Activated CD4-positive, alpha-beta T cell treated with anti-CD3 and anti-CD28 coated beads, Interleukin-2, amount 50 U/mL, for 1 hour (primary cell): ENCODE results near the gene RHBDD2.
"Not testable (repeated sequence)": the region's sequence is repeated elsewhere in the genome, so short reads cannot be mapped to it uniquely, and the experiment has no call there.

Experiments
- DNase-seq: peaks from one replicate; pipeline ENCODE4 v3.0.0-alpha.2; 2020

Gene RHBDD2

DNA sequence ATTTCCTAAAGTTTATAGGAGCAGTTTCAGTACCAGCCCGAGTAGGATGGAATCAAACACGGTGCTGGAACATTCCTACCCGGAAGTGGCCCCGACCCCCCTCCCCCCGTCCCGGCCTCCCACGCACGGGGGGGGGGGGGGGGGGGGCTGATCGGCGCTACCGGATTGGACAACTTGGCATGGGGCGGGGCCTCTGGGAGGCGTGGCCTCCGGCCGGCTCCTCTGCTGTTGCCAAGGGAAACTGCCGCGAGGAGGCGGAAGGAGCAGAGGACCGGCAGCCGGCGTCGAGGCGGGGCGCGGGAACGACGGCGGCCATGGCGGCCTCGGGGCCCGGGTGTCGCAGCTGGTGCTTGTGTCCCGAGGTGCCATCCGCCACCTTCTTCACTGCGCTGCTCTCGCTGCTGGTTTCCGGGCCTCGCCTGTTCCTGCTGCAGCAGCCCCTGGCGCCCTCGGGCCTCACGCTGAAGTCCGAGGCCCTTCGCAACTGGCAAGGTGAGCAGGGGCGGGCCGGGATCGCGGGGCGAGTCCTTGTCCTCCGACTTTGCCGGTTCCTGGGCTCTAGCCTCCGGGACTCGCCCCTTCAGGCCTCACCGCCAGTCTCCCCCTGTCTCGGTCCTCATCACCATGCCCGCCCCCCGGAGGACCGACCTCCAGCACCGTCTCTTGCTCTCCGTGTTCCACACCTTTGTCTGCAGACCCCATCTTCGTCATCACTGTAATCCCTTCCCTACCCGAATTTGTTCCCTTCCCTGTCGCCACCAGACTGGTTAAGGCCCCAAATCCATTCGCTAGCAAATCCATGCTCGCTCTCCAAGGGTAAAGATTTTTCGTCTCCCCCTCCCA, at the start of gene RHBDD2:
Gene RHBDD2 (plus strand): TSS at position 266 of the 843 bp plus-strand sequence. CDS start 49 bp downstream, at position 315.
- peak; percentile 97 for DNase-seq

DNA sequence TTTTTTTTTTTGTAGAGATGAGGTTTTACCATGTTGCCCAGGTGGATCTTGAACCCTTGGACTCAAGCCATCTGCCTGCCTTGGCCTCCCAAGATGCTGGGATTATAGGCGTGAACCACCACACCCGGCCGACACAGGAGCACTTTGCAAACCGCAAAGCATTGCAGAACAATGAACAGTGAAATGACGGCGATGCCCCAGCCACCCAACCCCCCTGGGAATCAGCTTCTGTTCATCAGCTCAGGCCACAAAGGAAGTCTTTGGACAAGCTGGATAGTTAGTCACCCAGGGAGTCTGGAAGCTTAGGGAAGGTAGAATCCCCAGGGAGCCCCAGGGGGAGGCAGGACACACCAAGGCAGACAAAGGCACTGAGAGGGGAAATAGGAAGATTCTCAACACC, 49.2 kb upstream of the RHBDD2 start:
- not testable (repeated sequence) for DNase-seq

DNA sequence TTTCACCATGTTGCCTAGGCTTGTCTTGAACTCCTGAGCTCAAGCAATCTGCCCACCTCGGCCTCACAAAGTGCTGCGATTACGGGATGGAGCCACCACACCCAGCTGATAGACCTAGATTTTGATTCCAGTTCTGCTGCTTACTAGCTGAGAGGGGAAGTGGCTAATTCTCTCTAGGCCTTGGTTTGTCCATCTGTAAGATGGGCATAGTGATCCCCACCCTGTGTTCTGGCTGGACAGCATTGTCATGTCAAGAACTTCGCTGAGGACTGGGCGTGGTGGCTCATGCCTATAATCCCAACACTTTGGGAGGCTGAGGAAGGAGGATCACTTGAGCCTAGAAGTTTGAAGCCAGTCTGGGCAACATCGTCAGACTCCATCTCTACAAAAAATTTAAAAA, 47.9 kb upstream of the RHBDD2 start:
- no peak for DNase-seq

DNA sequence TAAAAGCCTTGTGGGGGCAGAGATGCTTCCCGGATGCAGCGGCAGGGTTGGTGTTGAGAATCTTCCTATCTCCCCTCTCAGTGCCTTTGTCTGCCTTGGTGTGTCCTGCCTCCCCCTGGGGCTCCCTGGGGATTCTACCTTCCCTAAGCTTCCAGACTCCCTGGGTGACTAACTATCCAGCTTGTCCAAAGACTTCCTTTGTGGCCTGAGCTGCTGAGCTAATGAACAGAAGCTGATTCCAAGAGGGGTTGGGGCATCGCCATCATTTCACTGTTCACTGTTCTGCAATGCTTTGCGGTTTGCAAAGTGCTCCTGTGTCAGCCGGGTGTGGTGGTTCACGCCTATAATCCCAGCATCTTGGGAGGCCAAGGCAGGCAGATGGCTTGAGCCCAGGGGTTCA, 45.2 kb upstream of the RHBDD2 start:
- not testable (repeated sequence) for DNase-seq

DNA sequence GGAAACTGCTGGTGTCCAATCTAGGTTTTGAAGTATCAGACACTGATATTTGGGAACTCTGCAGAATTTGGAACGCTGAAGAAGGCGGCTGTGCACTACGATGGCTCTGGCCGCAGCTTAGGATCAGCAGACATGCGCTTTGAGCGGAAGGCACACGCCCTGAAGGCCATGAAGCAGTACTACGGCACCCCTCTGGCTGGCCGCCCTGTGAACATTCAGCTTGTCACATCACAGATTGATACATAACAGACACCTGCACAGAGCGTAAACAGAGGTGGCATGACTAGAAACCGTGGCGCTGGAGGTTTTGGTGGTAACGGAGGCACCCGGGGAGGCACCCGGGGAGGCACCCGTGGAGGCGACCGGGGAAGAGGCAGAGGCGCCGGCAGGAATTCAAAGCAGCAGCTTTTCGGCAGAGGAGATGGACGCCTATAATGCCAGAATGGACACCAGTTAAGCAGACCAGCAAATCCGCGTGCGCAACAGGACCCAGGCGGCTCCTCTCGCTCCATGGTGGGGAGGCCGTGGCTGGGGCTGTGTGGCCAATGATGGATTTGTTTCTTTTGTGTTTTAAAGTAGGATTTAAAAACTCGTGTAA, 43.0 kb upstream of the RHBDD2 start:
- no peak for DNase-seq

DNA sequence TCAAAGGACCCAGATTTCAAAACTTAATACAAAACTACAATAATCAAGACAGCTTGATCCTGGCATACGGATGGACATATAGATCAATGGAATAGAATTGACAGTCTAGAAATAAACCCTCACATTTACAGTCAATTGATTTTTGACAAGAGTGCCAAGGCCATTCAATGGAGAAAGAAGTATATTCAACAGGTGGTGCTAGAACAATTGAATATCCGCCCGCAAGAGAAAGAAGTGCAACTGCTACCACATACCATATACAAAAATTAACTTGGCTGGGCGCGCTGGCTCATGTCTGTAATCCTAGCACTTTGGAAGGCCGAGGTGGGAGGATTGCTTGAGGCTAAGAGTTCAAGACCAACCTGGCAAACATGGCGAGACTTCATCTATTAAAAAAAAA, 42.0 kb upstream of the RHBDD2 start:
- no peak for DNase-seq

DNA sequence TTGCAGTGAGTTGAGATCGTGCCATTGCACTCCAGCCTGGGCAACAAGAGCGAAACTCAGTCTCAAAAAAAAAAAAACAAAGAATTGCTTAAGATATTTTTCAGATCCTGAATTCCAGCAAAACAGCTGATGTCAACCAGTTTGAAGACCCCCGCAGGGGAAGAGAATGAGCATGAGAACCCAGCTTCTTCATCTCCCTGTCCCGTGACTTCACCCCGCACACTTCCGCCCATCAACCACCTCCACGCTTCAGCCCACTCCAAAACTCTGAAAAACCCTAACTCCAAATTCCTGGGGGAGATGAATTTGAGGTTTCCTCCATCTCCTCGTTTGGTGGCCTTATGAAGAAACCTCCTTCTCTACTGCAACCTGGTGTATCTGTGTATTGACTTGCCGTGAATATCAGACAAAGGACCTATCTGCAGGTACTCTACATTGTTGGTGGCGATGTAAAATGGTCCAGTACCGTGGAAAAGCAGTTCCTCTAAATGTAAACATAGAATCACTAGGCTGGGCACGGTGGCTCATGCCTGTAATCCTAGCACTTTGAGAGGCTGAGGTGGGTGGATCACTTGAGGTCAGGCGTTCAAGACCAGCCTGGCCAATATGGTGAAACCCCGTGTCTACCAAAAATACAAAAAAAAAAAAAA, 40.4 kb upstream of the RHBDD2 start:
- DNase-seq = not testable (repeated sequence)

DNA sequence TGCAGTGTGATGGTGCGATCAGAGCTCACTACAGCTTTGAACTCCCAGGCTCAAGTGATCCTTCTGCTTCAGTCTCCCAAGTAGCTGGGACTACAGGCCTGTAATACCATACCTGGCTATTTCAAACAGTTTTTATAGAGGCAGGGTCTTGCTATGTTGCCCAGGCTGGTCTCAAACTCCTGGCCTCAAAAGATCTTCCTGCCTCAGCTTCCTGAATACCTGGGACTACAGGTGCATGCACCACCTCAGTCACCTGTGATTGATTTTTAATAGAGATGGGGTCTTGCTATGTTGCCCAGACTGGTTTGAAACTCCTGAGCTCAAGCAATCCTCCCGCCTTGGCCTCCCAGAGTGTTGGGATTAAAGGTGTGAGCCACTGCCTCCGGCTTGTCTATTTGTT, 38.8 kb upstream of the RHBDD2 start:
- no peak for DNase-seq

DNA sequence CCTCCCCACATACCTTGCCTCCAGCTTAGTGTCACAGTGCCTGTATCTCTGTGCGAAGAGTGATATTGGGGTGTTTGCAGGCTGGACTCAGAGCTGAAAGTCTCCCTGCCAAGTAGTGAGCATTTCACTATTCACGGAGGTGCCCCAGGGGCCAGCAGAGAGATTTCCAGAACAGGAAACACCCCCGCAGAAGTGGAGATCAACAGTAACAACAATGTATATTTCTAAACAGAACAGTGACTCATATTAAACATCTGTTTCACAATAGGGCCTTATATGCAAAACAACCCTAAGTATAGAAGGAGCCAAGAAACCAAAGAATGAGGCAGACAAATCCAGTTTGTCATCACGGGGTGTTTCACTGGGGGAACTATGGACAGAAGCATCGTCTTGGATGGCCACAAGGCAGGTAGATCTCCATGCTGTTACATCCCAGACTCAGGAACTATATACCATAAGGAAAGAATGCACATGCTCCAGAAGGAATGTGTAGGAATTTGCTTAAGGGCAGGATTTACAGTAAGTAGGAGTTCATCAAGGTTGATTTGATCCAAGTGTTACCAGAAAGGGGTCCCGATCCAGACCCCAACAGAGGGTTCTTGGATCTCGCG, 35.9 kb upstream of the RHBDD2 start:
- DNase-seq = no peak

DNA sequence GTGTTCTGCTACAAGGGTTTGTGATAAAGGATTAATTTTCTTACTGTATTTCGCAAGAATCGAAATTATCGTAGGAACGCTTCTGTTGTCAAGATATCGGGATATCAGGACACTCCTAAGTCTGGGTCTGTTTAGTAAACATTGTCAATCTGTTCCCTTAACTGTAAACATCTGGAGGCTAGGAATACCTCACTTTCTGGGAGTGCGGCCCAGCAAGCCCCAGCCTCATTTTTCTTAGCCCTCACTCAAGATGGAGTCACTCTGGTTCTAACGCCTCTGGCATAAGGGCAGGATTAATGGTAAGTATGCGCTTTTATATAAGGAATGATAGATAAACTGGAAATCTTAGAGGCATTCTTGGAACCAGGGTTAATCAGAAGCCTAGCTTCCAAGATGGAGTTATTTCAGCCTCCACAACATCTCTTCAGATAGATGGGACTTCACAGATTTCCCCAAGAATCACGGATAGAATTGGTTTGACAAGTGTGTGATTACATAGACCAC, 35.2 kb upstream of the RHBDD2 start:
- no peak for DNase-seq

DNA sequence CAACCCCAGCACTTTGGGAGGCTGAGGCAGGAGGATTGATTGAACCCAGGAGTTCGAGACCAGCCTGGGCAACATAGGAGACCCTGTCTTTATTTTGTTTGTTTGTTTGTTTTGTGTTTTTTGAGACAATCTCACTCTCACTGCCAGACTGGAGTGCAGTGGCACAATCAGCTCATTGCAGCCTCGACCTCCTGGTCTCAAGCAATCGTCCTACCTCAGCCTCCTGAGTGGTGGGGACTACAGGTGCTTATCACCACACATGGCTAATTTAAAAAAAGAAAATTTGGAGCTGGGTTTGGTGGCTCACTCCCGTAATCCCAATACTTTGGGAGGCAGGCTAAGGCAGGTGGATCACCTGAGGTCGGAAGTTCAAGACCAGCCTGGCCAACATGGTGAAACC, 34.7 kb upstream of the RHBDD2 start:
- no peak for DNase-seq

DNA sequence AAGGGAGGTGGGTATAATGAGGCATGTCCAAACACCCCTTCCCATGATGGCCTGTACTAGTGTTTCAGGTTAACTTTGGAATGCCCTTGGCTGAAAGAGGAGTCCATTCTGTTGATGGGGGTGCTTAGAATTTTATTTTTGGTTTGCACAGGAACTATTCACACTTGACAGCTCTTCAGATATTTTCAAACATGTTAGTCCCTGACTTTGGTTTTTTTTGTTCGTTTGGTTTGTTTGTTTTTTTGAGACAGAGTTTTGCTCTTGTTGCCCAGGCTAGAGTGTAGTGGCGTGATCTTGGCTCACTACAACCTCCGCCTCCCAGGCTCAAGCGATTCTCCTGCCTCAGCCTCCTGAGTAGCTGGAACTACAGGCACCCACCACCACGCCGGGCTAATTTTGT, 33.7 kb upstream of the RHBDD2 start:
- not testable (repeated sequence) for DNase-seq

DNA sequence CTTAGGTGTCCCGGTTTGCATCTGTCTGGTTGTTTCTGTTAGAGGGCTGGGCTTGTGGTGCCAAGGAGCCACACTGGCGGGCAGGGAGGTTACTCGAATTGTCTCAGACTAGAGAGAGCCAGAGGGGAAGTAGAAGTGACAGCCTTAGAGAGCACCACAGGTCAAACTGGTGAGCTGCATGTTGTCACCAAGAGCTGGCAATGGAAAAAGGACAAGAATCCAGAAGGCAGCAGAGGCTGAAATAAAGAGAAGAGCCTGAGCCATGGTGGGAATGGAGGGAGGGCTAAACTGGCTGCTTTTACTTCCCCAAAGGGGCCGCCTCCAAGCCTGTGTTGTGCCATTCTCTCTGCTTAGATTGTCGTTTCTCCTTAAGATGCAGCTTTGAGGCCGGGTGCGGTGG, 31.1 kb upstream of the RHBDD2 start:
- DNase-seq = no peak

DNA sequence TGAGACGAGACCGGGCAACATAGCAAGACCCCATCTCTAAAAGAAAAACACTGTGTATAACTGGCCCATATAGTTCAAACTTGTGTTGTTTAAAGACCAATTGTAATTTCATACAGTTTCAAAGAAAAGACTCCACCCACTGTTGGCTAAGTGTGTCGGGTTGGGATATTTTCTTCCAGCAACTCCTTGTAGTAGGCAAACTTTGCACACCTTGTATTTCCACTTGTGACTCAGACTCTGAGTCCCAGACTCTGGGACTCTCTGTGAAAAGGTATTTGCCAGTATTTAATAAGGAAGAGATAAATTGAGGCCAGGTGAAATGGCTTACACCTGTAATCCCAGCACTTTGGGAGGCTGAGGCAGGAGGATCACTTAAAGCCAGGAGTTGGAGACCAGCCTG, 29.3 kb upstream of the RHBDD2 start:
- DNase-seq = no peak

DNA sequence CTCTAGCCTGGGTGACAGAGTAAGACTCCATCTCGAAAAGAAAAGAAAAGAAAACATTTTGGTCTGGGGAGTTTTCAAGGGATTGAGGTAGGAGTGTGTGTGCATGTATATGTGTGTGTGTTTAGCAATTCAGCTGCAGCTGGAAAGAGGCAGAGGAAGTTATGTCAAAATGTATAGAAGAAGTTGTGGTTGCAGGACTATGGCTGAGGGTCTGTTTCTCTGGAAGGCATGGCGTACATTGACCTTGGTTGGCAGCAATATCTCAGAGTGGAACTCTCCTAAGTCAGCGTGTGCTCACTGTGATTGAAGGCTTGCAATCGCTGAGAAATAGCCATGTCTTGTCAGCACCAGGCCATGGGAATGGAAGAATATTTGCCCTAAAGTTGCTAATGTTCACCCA, 28.6 kb upstream of the RHBDD2 start:
- no peak for DNase-seq

DNA sequence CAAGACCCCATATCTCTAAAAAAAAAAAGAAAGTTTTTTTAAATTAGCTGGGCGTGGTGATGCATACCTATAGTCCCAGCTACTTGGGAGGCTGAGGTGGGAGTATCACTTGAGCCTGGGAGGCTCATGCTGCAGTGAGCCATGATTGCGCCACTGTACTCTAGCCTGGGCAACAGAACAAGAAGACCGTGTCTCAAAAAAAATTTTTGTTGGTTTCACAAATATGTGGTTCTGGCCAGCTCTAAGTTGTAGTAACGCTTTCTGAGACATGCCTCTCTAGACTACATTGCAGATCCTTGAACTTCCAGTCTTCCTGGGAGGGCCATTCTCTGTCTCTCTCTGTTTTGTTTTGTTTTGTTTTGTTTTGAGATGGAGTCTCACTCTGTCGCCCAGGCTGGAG, 24.6 kb upstream of the RHBDD2 start:
- DNase-seq = no peak

DNA sequence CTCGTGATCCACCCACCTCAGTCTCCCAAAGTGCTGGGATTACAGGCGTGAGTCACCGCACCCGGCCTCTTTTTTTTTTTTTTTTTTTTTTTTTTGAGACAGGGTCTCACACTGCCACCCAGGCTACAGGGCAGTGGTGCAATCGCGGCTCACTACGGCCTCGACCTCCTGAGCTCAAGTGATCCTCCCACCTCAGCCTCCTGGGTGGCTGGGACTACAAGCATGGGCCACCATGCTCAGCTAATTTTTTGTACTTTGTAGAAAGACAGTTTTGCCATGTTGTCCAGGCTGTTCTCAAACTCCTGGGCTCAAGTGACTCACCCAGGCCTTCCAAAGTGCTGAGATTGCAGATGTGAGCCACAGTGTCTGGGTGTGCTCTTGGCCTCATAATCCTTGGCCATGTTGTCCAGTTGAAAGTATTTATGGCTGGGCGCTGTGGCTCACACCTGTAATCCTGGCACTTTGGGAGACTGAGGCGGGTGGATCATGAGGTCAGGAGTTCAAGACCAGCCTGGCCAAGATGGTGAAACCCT, 24.0 kb upstream of the RHBDD2 start:
- DNase-seq = not testable (repeated sequence)

DNA sequence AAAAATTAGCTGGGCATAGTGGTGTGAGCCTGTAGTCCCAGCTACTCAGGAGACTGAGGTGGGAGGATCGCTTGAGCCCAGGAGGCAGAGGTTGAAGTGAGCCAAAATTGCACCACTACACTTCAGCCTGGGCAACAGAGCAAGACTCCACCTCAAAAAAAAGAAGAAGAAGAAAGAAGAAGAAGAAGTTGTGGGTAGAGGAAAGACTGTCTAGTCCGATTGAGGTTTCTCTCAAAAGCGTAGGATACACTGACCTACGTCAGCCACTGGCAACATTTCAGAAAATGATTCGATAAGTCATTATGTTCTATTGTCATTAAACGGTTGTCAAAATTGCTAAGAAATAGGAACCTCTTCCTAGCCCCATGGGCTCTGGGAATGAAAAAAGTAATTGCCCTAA, 22.3 kb upstream of the RHBDD2 start:
- DNase-seq = no peak

DNA sequence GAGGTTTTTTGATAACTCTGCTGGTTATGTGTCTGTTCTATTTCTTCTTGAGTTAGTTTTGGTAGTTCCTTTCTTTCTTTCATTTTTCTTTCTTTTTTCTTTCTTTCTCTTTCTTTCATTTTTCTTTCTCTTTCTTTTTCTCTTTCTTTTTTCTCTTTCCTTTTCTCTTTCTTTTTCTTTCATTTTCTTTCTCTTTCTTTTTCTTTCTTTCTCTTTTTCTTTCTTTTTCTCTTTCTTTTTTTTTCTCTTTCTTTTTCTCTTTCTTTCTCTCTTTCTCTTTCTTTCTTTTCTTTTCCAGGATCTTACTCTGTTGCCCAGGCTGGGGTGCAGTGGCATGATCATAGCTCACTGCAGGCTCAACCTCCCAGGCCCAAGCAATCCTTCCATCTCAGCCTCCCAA, 20.4 kb upstream of the RHBDD2 start:
- no peak for DNase-seq

DNA sequence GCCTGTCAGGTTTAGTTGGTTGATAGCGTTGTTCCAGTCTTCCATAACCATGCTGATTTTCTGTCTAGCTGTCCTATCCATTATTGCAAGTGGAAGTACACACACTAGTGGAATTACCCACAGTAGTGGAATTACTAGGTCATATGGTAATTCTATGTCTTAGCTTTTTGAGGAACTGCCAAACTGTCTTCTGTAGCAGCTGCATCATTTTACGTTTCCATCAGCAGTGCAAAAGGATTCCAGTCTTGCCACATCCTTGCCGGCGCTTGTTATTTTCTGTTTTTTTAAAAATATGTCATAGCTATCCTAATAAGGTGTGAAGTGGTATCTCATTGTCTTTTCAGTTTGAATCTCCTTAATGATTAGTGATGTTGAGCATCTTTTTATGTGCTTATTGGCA, 17.2 kb upstream of the RHBDD2 start:
- DNase-seq = no peak

DNA sequence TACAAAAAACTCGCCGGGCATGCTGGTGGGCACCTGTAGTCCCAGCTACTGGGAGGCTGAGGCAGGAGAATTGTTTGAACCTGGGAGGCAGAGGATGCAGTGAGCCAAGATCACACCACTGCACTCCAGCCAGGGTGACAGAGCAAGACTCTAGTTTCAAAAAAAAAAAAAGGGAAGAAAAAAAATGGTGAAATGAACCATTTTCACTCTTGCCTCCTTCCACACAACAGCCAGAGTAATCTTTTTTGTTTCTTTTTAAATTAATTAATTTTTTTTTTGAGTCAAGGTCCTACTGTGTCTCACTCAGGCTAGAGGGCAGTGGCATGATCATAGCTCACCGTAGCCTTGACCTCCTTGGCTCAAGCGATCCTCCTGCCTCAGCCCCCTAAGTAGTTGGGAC, 14.6 kb upstream of the RHBDD2 start:
- not testable (repeated sequence) for DNase-seq

DNA sequence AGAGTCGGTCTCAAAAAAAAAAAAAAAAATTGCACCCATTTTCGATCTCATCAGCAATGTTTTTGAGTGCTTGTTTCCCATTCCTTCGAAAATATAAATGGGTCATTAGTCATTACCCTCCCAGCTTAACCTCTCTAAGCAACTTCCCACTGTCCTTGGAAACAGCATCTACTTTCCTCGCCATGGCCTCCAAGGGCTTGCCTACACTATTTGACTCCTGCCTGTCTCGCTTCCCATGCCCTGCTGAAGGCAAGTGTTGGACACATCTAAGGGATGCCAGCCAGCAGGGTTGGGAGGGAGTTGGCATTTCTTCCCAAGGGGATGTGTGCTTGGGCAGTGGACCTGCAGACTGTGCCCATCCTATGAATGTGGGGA, 12.7 kb upstream of the RHBDD2 start:
- no peak for DNase-seq
